Neural crest cell (in vitro differentiated cells): ENCODE measurements around the gene NR2F6. TPM values are rescaled to one million over a fixed set of nuclear protein-coding genes. Genes with fewer than 3 reads are reported as not detected.

Experiments used
- DNase-seq: peaks from one replicate; pipeline ENCODE4 v3.0.0; 2021; ENCODE audit warnings: low read depth, mixed read lengths, low spot score
- H3K27ac Mint-ChIP-seq: one replicate; pipeline ENCODE4 v1.8.0; 2021; ENCODE audit warnings: mild to moderate bottlenecking, mixed read lengths; ENCODE audit not compliant: unreplicated experiment
- H3K27me3 Mint-ChIP-seq: 2 replicates; pipeline ENCODE4 v1.8.0; 2021; ENCODE audit warnings: low read depth, mild to moderate bottlenecking, mixed read lengths
- H3K36me3 Mint-ChIP-seq: 2 replicates; pipeline ENCODE4 v1.8.0; 2021; ENCODE audit warnings: low read depth, mild to moderate bottlenecking, mixed read lengths
- H3K4me1 Mint-ChIP-seq: 2 replicates; pipeline ENCODE4 v1.8.0; 2021; ENCODE audit warnings: mixed read lengths
- H3K4me3 Mint-ChIP-seq: one replicate; pipeline ENCODE4 v1.8.0; 2021; ENCODE audit warnings: mild to moderate bottlenecking, mixed read lengths
- H3K9me3 Mint-ChIP-seq: 2 replicates; pipeline ENCODE4 v1.8.0; 2021; ENCODE audit warnings: mixed read lengths
- CTCF ChIP-seq: fragments of 200-600 bp; sonication (generic); conservative IDR thresholded peaks from 2 replicates; pipeline ENCODE4 v1.5.0; 2021; ENCODE audit warnings: antibody characterized with exemption, mild to moderate bottlenecking
- total RNA-seq: library from RNA; stranded (reverse); gene quantifications from 2 replicates; pipeline ENCODE4 v1.2.1, GENCODE V29; 2021

NR2F6 gene
- total RNA-seq, 1 donor from 2014 or later = 57.6 TPM

GRCh38 chr19:17266975-17267788, 21.5 kb upstream of the NR2F6 start, which contains the start of gene BABAM1:
TSS of gene BABAM1 (plus strand) at chr19:17267443. CDS start at chr19:17268807, 1,364 bp downstream.
- Mint-ChIP-seq H3K27me3 (peaks cover 2% of the 10 kb centered on the region), H3K4me3 (peak within 1 kb of the TSS; percentile 90), H3K27ac (peak within 1 kb of the TSS; percentile 10), H3K9me3 (peaks cover 5% of the 10 kb centered on the region), H3K4me1 (peaks cover 14% of the 10 kb centered on the region), H3K36me3 (peaks cover 3% of the 10 kb centered on the region)
- peak; percentile 84 for DNase-seq
- no peak for TF ChIP-seq CTCF

- peaks cover 5% of the 10 kb centered on the region for H3K9me3 Mint-ChIP-seq
Observed at GRCh38 chr19:17266589-17266974, 20.9 kb upstream of the NR2F6 start.

GRCh38 chr19:17266026-17266425, 20.3 kb upstream of the NR2F6 start:
- Mint-ChIP-seq H3K4me3 (no peak overlapping the region), H3K4me1 (peaks cover 15% of the 10 kb centered on the region), H3K27ac (no peak overlapping the region), H3K36me3 (peaks cover 3% of the 10 kb centered on the region), H3K9me3 (peaks cover 5% of the 10 kb centered on the region), H3K27me3 (peaks cover 2% of the 10 kb centered on the region)
- no peak for DNase-seq
- no peak for TF ChIP-seq CTCF

More at GRCh38 chr19:17266589-17266974, 20.9 kb upstream of the NR2F6 start:
- H3K4me3 Mint-ChIP-seq = peak overlapping the region; percentile 90
- no peak for TF ChIP-seq CTCF
- DNase-seq = no peak
- H3K36me3 Mint-ChIP-seq = peaks cover 3% of the 10 kb centered on the region
- peaks cover 2% of the 10 kb centered on the region for H3K27me3 Mint-ChIP-seq
- no peak overlapping the region for H3K27ac Mint-ChIP-seq
- peaks cover 14% of the 10 kb centered on the region for H3K4me1 Mint-ChIP-seq

- H3K27me3 Mint-ChIP-seq = peaks cover 5% of the 10 kb centered on the region
Observed at GRCh38 chr19:17264641-17264979, 18.9 kb upstream of the NR2F6 start, which contains the start of gene USHBP1. TSS of gene USHBP1 (minus strand) at chr19:17264745. CDS start at chr19:17264299, 446 bp downstream.

More at GRCh38 chr19:17264641-17264979, 18.9 kb upstream of the NR2F6 start, which contains the start of gene USHBP1:
- H3K4me1 Mint-ChIP-seq = peaks cover 20% of the 10 kb centered on the region
- DNase-seq = no peak
- peaks cover 5% of the 10 kb centered on the region for H3K9me3 Mint-ChIP-seq
- H3K36me3 Mint-ChIP-seq = no peaks in the 10 kb centered on the region
- no peak for TF ChIP-seq CTCF
- no peak within 1 kb of the TSS for H3K4me3 Mint-ChIP-seq
- H3K27ac Mint-ChIP-seq = no peak within 1 kb of the TSS
